GM21390 (cell line): ENCODE measurements around the gene RGS7.

Source experiments
- ATAC-seq: cut with Tn5 transposase; IDR thresholded peaks from one replicate; pipeline ENCODE4 v1.9.1; 2021; ENCODE audit not compliant: unreplicated experiment

Gene RGS7

DNA sequence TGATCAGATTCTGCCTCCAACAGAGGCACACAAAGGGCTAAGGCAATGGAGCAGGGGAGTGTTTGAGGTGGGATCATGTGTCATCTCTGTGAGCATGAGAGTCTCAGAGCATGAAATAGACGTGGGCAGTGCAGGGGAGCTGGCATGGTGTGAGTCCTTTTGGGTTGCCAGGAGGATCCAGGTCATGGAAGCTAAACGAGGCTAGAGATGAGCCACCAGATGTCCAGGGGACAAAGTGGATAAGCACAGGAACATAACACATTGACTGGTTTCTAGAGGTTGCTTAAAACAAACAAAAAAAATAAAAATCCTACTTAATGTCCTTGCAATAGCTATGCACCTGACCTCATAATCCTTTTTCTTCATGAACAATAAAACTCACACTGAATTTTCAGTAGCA lies 490.3 kb downstream of the RGS7 start:
- no peak for ATAC-seq

DNA sequence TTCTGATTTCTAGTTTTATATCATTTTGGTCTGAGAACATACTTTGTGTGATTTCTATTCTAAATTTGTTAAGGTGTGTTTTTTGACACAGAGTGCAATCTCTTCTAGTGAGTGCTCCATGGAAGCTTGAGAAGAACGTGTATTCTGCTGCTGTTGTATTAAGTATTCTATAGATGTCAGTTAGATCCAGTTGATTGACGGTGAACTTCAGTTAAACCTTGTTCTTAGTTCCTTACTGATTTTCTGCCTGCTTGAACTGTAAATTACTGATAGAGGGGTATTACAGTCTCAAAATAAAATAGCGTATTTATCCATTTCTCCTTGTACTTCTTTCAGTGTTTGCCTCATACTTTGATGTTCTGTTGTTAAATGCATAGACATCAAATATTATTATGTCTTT lies 497.0 kb downstream of the RGS7 start:
- no peak for ATAC-seq

DNA sequence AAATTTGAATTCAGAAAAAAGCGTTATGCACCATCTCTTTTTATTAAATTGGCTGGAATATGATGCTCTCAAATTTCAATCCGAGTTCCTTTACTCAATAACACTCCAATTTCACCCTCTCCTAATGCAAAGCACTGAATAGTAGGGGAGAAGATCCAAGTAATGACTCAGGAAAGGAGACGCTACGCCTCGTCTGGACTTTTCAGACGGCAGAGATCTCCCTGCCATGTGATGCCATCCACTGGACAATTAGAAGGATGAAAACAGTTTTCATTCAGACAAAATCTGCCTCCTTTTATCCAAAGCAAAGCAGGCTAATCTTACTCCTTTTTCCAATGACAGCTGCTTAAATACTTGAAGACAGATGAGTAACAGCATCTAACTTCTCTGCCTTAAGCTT lies 502.6 kb downstream of the RGS7 start:
- ATAC-seq = no peak

- no peak for ATAC-seq
Measured at GRCh38 chr1:240847325-240847724, 509.7 kb downstream of the RGS7 start.

DNA sequence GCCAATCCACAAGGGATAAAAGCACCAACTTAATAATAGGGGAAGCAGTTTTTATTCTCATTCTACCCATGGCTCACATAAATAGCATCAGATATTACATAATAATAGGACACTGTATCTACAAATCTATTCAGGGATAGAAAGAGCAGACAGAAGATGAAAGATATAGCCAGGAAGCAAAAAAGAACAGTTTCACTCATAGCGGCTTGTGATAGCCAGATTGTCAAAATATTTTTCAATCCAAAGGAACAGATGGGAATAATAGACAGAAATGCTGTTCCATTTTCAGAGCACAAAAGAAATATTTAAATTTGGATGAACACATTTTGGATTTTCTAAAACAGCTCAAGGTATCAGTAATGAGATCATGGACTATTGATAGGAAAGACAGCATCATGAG lies 512.5 kb downstream of the RGS7 start:
- ATAC-seq = no peak

- ATAC-seq = no peak
Measured at GRCh38 chr1:240843798-240844197, 513.2 kb downstream of the RGS7 start.

- ATAC-seq = no peak
Measured at GRCh38 chr1:240836271-240836670, 520.7 kb downstream of the RGS7 start.

DNA sequence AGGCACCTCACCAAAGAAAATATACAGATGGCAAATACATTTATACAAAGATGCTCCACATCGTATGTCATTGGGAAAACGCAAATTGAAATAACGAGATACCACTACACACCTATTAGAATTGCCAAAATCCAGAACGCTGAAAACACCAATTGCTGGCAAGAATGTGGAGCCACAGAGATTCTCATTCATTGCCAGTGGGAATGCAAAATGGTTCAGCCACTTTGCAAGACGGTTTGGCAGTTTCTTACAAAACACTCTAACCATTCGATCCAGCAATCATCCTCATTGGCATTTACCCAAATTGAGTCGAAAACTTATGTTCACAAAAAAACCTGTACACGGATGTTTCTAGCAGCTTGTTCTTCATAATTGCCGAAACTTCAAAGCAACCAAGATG lies 521.7 kb downstream of the RGS7 start:
- no peak for ATAC-seq

- no peak for ATAC-seq
Measured at GRCh38 chr1:240833075-240833474, 523.9 kb downstream of the RGS7 start.

DNA sequence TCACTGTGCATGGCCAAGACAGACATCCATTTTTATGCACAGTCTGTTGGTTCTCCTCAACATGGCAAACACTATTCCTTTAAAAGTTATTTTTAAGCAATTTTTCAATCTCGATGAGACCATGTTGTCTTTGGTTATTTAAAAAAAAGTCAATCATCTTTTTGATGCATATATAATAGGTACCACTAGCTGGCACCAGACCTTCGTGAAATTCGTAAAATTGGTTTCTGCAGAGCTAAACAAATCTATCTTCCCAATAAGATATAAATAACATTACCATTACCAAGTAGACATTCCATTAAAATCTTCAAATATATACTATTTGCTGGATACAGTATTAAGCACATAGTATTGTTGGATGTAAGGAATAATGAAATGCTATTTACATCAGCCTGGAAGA lies 525.1 kb downstream of the RGS7 start:
- no peak for ATAC-seq

GRCh38 chr1:240831191-240831631 lies 525.8 kb downstream of the RGS7 start:
- ATAC-seq = no peak

DNA sequence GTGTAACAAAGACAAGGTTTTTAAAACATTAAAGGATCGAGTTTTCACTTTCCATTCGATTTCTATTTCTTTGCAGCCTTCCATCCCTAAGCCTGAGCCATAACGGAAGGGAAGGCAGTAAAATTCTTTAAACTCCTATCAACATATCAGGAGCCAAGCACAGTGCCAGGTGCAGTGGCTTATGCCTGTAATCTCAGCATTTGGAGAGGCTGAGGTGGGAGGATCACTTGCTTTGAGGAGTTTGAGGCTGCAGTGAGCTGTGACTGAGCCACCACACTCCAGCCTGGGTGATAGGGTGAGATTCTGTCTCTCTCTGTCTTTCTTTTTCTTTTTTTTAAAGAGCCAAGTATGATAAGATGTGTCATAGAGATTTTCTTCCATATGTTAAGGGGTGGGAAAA lies 527.5 kb downstream of the RGS7 start:
- no peak for ATAC-seq

DNA sequence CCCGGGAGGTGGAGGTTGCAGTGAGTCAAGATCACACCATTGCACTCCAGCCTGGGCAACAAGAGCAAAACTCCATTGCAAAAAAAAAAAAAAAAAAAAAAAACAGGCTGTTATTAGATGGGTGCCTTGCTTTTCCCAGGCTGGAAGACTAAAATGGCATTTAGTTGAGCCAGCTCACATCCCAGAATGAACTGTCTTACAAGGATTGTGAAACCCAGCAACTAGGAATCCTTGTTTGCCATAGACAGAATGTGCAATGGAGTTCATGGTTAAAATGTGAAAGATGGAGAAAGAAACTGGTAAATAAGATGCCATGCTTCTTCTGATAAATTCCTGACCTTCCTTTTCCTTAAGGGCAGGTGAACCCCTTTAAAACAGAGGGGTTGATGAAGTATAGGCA lies 529.2 kb downstream of the RGS7 start:
- ATAC-seq = no peak

GRCh38 chr1:240824238-240824637 lies 532.8 kb downstream of the RGS7 start:
- ATAC-seq = no peak

GRCh38 chr1:240823357-240823756 lies 533.6 kb downstream of the RGS7 start:
- no peak for ATAC-seq

GRCh38 chr1:240821925-240822324 lies 535.1 kb downstream of the RGS7 start:
- ATAC-seq = no peak

- ATAC-seq = peak; percentile 74
Measured at GRCh38 chr1:240820816-240821215, 536.2 kb downstream of the RGS7 start.

DNA sequence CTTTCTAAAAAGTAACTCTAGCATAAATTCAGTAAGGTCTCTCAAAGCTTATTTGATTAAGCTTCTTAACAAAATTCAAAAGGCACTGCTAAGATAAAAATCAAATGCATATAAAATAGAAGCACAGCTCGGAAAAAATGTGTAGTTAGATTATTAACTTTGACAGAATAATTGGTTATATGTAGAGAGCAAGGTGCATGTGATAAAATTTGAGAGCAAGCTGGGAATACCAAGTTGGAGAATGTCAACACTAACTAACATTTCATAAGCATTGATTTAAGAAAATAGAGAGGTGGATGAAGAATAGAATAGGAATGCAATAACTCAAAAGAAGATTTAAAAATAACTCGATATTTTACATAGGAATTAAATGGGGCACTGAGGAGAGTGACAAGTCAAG lies 540.5 kb downstream of the RGS7 start:
- no peak for ATAC-seq

GRCh38 chr1:240813720-240814119 lies 543.3 kb downstream of the RGS7 start:
- ATAC-seq = no peak

- ATAC-seq = no peak
Measured at GRCh38 chr1:240811256-240811655, 545.7 kb downstream of the RGS7 start.

GRCh38 chr1:240808381-240808780 lies 548.6 kb downstream of the RGS7 start:
- ATAC-seq = no peak

GRCh38 chr1:240806200-240806745 lies 550.7 kb downstream of the RGS7 start:
- no peak for ATAC-seq

- no peak for ATAC-seq
Measured at GRCh38 chr1:240804475-240804874, 552.5 kb downstream of the RGS7 start.

DNA sequence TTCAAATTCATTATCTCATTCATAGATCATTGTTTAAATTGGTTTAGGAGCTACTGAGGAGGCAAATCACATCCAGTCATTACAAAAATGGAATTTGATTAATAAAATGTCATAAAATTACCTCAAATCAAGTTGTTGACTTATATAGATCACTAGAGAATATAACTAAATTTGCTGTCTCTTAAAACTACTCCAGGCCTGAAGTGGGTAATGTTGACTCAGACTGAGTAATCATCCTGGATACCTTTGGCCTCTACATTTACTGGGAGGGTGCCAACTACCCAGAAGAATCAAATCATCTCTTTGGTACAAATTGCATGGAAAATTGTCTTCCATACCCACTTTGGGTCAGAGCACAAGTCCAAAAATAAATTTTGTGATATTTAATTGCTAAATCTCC lies 553.9 kb downstream of the RGS7 start:
- no peak for ATAC-seq
